GM10266 (cell line): ENCODE measurements around the gene C17orf107.

Experiments
- DNase-seq: peaks from one replicate; pipeline ENCODE4 v3.0.0; 2012; ENCODE audit errors: extremely low spot score
- TF ChIP-seq, protein P1 (sequence below): IDR thresholded peaks from 2 replicates; pipeline ENCODE4 v1.5.1; 2012; ENCODE audit warnings: mild to moderate bottlenecking, low read depth; ENCODE audit not compliant: control insufficient read depth, insufficient read depth; ENCODE audit errors: missing control alignments

Gene C17orf107

GRCh38 chr17:4897198-4897687 is 2.1 kb upstream of the C17orf107 start:
- TF ChIP-seq, protein P1, sequence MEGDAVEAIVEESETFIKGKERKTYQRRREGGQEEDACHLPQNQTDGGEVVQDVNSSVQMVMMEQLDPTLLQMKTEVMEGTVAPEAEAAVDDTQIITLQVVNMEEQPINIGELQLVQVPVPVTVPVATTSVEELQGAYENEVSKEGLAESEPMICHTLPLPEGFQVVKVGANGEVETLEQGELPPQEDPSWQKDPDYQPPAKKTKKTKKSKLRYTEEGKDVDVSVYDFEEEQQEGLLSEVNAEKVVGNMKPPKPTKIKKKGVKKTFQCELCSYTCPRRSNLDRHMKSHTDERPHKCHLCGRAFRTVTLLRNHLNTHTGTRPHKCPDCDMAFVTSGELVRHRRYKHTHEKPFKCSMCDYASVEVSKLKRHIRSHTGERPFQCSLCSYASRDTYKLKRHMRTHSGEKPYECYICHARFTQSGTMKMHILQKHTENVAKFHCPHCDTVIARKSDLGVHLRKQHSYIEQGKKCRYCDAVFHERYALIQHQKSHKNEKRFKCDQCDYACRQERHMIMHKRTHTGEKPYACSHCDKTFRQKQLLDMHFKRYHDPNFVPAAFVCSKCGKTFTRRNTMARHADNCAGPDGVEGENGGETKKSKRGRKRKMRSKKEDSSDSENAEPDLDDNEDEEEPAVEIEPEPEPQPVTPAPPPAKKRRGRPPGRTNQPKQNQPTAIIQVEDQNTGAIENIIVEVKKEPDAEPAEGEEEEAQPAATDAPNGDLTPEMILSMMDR: no peak
- no peak for DNase-seq

GRCh38 chr17:4897785-4898184 is 1.6 kb upstream of the C17orf107 start:
- TF ChIP-seq, protein P1: no peak
- DNase-seq: no peak

DNA sequence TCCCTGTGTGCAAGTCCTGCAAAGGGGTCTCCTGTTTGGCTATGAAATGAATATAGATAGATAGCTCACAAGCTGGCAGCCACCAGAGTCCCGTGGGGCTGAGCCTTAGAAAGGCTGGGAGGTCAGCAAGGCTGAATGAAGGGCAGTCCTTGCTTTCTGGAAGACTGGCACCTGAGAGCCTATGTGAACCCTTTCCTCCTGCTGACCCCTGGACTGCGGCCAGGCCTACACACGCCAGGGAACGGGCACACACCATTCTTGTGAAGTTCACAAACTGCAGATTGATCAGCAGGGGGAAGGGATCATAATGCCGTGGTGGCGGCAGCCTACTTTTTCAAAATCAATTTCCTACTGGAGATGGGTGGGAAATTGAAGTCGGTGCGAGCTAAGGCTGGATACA is 985 bp upstream of the C17orf107 start:
- peak; percentile 10 for DNase-seq
- TF ChIP-seq, protein P1: no peak

DNA sequence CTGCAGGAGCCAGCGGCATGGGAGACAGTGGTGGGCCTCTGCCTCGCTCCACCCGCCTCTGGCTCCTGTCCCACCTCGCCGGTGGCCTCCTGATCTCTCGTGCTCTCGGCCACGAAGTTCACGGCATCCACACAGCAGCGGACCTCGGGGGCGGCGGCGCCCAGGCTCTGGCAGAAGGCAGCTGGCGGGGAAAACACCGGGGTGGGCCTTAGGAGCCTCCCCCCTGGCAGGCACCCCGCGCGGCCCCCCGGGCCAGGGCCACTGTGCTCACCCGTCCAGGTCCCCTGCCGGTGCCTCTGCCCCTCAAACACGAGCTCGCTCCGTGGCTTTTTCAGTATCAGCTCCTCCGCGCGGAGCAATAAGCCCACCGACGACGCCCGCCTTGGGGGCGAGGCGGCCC is 409 bp upstream of the C17orf107 start:
- TF ChIP-seq, protein P1: no peak
- DNase-seq: no peak

GRCh38 chr17:4900231-4901107 is 1.1 kb downstream of the C17orf107 start:
- TF ChIP-seq, protein P1: no peak
- peak; percentile 70 for DNase-seq

DNA sequence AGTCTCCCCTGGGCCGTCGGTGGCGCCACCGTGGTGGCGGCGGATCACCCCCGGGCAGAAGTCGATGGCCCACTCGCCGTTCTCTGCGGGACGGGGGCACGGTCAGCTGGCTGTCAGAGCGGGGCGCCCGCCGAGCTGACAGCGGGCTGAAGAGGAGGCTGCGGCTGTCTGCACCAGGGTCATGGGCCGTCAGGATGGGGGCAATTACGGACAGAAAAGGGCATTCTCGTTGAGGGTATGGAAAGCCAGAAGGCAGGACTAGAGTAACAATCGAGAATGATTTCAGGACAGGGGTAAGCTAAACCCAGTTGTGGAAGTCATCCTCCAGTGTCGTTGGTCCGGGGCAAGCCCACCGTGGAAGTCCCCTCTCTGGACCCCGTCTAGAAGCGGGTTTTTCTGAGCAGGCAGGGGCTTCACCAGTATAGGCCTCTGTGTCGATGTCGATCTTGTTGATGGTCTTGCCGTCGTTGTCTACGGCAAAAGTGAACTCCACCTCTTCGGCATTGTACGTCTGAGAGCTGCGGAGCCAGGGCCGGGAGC is 1.8 kb downstream of the C17orf107 start:
- TF ChIP-seq, protein P1: no peak
- DNase-seq: no peak
